NCI-H2107 treated with DMSO at 0.1 percent for 48 hours (cell line): ENCODE data around the gene UAP1.

Experiments
- DNase-seq: peaks from one replicate; lab custom pipeline; 2025; ENCODE audit not compliant: unreplicated experiment; lab: John Stamatoyannopoulos, UW

Gene UAP1

GRCh38 chr1:162561616-162562469 is at the start of gene UAP1:
Gene UAP1, plus strand, starts transcription at chr1:162561722. Its CDS starts 4,347 bp downstream, at chr1:162566069.
- no peak for DNase-seq

GRCh38 chr1:162527314-162527713 is 34.2 kb upstream of the UAP1 start:
- DNase-seq = no peak

- DNase-seq = peak; percentile 75
These were observed 31.1 kb upstream of the UAP1 start for GRCh38 chr1:162530307-162530987.

- no peak for DNase-seq
These were observed 30.6 kb upstream of the UAP1 start for GRCh38 chr1:162530988-162531319.

GRCh38 chr1:162535501-162535900 is 26.0 kb upstream of the UAP1 start:
- DNase-seq = no peak

GRCh38 chr1:162536511-162536910 is 25.0 kb upstream of the UAP1 start:
- DNase-seq = no peak

GRCh38 chr1:162537216-162537615 is 24.3 kb upstream of the UAP1 start:
- DNase-seq = no peak

GRCh38 chr1:162538815-162539431 is 22.6 kb upstream of the UAP1 start:
- no peak for DNase-seq

- DNase-seq = no peak
These were observed 19.8 kb upstream of the UAP1 start for GRCh38 chr1:162541619-162542141.

- DNase-seq = no peak
These were observed 18.3 kb upstream of the UAP1 start for GRCh38 chr1:162543228-162543627.

GRCh38 chr1:162548170-162548569 is 13.4 kb upstream of the UAP1 start:
- no peak for DNase-seq

- DNase-seq = no peak
These were observed 12.5 kb upstream of the UAP1 start for GRCh38 chr1:162549001-162549400.

- DNase-seq = no peak
These were observed 10.6 kb upstream of the UAP1 start for GRCh38 chr1:162550925-162551324.

- DNase-seq = no peak
These were observed 9.4 kb upstream of the UAP1 start for GRCh38 chr1:162551969-162552683.

- DNase-seq = no peak
These were observed 8.8 kb upstream of the UAP1 start for GRCh38 chr1:162552684-162553252.

GRCh38 chr1:162554258-162554657 is 7.3 kb upstream of the UAP1 start:
- no peak for DNase-seq

GRCh38 chr1:162557536-162557935 is 4.0 kb upstream of the UAP1 start:
- DNase-seq = no peak

- DNase-seq = no peak
These were observed 1.1 kb upstream of the UAP1 start for GRCh38 chr1:162560303-162561036.

GRCh38 chr1:162561037-162561615 is 396 bp upstream of the UAP1 start:
- peak; percentile 97 for DNase-seq

GRCh38 chr1:162562470-162562828 is 927 bp downstream of the UAP1 start:
- no peak for DNase-seq
